ENCODE data around the gene OR6F1. TPM values are rescaled to one million over a fixed set of nuclear protein-coding genes. Genes with fewer than 3 reads are reported as not detected.

Gene OR6F1
- polyA plus RNA-seq, 1 of the 3 experiments (the other 2 are of a cell fraction) = not detected

DNA sequence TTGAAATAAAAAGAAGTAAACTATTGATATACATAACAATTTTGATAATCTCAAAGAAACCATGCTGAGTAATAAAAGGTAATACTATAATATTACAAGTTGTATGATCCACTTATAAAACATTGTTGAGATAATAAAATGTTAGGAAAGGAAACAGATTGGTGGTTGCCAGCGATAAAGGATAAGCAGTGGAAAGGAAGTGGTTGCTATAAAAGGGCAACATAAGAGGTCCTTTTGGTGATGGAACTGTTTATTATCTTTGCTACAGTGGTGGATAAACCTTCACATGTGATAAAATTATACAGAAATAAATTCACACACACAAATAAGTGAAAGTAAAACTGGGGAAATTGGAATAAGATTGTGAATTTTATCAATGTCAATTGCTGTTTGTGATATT is 15.1 kb downstream of the OR6F1 start:
- DNase-seq = no peak
- H3K9me2 ChIP-seq = no peaks in the 10 kb centered on the region
- H2AFZ ChIP-seq (ENCODE audit: low read depth) = no peak overlapping the region
- H3K4me3 ChIP-seq (ENCODE audit: low read depth in 2 of 2, low read length in 1 of 2) = no peak overlapping the region
- no peak overlapping the region for H3K4me2 ChIP-seq
- H3F3A ChIP-seq (replicated peaks; ENCODE audit: insufficient read depth) = no peaks in the 10 kb centered on the region
- H3K79me2 ChIP-seq (ENCODE audit: insufficient read depth) = no peaks in the 10 kb centered on the region
- H3K9me3 ChIP-seq = no peaks in the 10 kb centered on the region
- ChIA-PET CTCF (no interaction called here), POLR2A (no interaction called here)
- H3K9ac ChIP-seq = no peak overlapping the region
- H3K27ac ChIP-seq (ENCODE audit: low read depth in 2 of 2, low read length in 1 of 2) = no peak overlapping the region
- H4K20me1 ChIP-seq (ENCODE audit: insufficient read depth) = no peaks in the 10 kb centered on the region
- H3K36me3 ChIP-seq (replicated peaks in 1 of 2; ENCODE audit: control insufficient read depth in 1 of 2, insufficient read depth in 2 of 2, low read length in 1 of 2) = no peaks in the 10 kb centered on the region
- WGBS (ENCODE audit: low lambda C conversion rate) = 41% methylated on average over 1 of the region's 1 CpG
- H3K4me1 ChIP-seq (ENCODE audit: control insufficient read depth in 1 of 2, insufficient read depth in 2 of 2, low read depth in 1 of 2, low read length in 1 of 2) = no peaks in the 10 kb centered on the region
- no peaks in the 10 kb centered on the region for H3K27me3 ChIP-seq (ENCODE audit: insufficient read depth)
- TF ChIP-seq MAX (IDR thresholded peaks at IDR 0.05; ENCODE audit: low read depth) = no peak
- TF ChIP-seq, protein P1, sequence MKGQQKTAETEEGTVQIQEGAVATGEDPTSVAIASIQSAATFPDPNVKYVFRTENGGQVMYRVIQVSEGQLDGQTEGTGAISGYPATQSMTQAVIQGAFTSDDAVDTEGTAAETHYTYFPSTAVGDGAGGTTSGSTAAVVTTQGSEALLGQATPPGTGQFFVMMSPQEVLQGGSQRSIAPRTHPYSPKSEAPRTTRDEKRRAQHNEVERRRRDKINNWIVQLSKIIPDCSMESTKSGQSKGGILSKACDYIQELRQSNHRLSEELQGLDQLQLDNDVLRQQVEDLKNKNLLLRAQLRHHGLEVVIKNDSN (IDR thresholded peaks at IDR 0.05; ENCODE audit: borderline replicate concordance, low read depth) = no peak
- TF ChIP-seq RAD21 (IDR thresholded peaks at IDR 0.05; ENCODE audit: low read length) = no peak
- TF ChIP-seq RCOR1 (IDR thresholded peaks at IDR 0.05; ENCODE audit: low read length) = no peak
- TF ChIP-seq, protein P2, sequence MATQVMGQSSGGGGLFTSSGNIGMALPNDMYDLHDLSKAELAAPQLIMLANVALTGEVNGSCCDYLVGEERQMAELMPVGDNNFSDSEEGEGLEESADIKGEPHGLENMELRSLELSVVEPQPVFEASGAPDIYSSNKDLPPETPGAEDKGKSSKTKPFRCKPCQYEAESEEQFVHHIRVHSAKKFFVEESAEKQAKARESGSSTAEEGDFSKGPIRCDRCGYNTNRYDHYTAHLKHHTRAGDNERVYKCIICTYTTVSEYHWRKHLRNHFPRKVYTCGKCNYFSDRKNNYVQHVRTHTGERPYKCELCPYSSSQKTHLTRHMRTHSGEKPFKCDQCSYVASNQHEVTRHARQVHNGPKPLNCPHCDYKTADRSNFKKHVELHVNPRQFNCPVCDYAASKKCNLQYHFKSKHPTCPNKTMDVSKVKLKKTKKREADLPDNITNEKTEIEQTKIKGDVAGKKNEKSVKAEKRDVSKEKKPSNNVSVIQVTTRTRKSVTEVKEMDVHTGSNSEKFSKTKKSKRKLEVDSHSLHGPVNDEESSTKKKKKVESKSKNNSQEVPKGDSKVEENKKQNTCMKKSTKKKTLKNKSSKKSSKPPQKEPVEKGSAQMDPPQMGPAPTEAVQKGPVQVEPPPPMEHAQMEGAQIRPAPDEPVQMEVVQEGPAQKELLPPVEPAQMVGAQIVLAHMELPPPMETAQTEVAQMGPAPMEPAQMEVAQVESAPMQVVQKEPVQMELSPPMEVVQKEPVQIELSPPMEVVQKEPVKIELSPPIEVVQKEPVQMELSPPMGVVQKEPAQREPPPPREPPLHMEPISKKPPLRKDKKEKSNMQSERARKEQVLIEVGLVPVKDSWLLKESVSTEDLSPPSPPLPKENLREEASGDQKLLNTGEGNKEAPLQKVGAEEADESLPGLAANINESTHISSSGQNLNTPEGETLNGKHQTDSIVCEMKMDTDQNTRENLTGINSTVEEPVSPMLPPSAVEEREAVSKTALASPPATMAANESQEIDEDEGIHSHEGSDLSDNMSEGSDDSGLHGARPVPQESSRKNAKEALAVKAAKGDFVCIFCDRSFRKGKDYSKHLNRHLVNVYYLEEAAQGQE (IDR thresholded peaks at IDR 0.05; ENCODE audit: low read depth, low read length) = no peak
- TF ChIP-seq SIN3A (IDR thresholded peaks at IDR 0.05; ENCODE audit: borderline replicate concordance, low read depth, low read length) = no peak
- no peak for TF ChIP-seq TAF1 (IDR thresholded peaks at IDR 0.05; ENCODE audit: borderline replicate concordance, low read depth, low read length)
- no peak for TF ChIP-seq POLR2AphosphoS5 (IDR thresholded peaks at IDR 0.05; ENCODE audit: low read depth, low read length)
- TF ChIP-seq GATA2 (CRISPR knock-in tag; IDR thresholded peaks at IDR 0.05) = no peak
- no peak for TF ChIP-seq MXI1 (IDR thresholded peaks at IDR 0.05; ENCODE audit: low read depth, low read length)
- no peak for TF ChIP-seq EZH2phosphoT487 (IDR thresholded peaks at IDR 0.05; ENCODE audit: borderline replicate concordance, low read depth)
- TF ChIP-seq FOXM1 (IDR thresholded peaks at IDR 0.05; ENCODE audit: low read depth) = no peak
- TF ChIP-seq YY1 (IDR thresholded peaks at IDR 0.05; ENCODE audit: low read depth) = no peak
- TF ChIP-seq CHD2 (IDR thresholded peaks at IDR 0.05; ENCODE audit: low read length, partially characterized antibody) = no peak
- no peak for TF ChIP-seq RXRA (IDR thresholded peaks at IDR 0.05; ENCODE audit: borderline replicate concordance, low read depth)
- no peak for TF ChIP-seq ZBTB33 (IDR thresholded peaks at IDR 0.05; ENCODE audit: borderline replicate concordance, low read depth)
